GM18517 (cell line): ENCODE data around the gene MORN4.

Experiments
- ATAC-seq: cut with Tn5 transposase; IDR thresholded peaks from one replicate; pipeline ENCODE4 v1.9.1; 2021; ENCODE audit warnings: mild to moderate bottlenecking, moderate library complexity; ENCODE audit not compliant: unreplicated experiment

The MORN4 gene

GRCh38 chr10:97575127-97575668 is 58.1 kb downstream of the MORN4 start:
- no peak for ATAC-seq

DNA sequence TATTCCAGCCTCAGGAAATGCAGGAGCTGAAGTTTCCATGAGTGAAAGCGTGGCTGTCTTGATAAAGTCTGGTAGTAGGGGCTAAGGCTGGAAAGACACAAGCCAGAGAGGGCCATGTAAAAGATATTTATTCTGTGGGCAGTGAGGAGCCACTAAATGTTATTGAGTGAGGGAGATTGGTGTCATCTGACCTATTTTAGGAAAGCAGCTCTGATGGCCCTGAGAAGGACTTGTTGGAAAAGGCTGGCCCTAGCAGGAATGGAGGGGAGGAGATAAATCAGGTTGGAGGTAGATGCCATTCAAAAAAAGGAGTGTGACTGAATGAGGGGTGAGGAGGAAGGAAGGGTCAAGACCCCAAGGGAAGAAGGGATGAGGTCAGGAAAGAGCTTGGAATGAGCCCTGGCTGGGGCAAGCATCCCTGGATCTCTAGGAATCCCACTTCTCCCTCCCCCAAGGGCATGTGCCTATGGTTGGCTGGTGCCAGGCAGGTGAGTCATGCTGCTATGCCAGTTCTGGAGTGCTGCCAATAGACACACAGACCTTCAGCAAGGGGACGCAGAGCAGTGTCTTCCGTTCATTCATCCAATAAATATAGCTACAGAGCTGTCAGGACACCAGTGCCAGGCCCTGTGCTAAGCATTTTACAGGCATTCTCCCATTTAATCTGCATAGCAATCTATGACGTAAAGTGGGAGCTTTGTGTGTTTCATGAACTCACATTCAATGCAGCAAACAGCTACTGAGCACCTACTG is 58.8 kb downstream of the MORN4 start:
- ATAC-seq, result no peak

DNA sequence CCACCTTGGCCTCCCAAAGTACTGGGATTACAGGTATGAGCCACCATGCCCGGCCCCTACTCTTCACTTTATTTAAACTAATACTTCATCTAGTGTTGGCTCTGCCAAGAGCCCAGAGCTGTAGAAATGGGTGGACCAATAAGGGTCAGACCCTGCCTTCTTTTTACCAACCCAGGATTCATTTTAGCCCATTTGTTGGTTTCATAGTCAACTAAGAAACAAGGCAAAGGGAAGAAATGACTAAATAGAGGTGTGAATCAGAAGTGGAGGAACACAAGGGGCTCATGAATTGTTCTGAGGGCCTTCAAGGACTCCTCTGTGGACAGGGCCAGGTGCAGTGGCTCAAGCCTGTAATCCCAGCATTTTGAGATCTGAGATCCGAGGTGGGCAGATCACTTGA is 59.6 kb downstream of the MORN4 start:
- ATAC-seq, result no peak

DNA sequence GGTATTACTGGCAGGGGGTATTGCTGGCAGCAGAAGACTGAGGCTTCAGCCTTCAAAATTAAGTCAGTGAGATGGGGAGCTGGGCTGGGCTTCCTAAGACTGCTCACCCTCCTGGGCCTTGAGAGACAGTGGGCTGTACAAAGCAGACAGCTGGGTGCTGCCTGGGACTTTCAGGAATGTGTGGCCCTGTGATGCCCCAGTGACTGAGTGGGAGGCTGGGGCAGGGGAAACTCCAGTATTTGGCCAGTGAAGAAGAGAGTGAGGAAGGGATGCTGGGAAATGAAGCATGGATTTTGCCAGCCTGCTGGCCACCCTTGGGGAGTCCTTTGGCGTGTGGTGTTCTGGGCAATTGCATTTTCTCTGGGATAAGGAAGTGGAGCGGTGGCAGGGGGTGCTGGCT is 60.3 kb downstream of the MORN4 start:
- ATAC-seq, result no peak

GRCh38 chr10:97572214-97572989 is 60.9 kb downstream of the MORN4 start, which contains the start of gene ANKRD2:
ANKRD2 (plus strand) TSS chr10:97572779; CDS start chr10:97572789, 10 bp downstream.
- ATAC-seq, result no peak

DNA sequence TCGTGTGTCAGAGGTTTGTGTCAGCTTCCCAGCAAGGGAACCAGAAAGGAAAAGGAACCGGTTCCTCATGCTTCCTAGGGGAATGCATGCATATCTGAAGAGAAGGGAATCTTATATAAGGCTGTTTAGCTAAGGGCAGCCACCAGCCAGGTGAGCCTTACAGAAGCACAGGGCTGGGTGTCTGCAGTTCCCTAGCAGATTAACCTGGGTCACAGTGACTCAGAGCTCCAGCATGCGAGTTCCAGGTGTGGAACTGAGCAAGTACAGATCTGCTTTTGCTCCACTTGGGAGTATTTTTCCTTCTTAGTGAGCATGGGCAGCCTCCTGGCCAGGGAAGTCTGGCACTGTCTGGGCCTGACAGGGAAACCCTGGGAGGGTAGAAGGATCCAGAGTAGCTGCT is 61.7 kb downstream of the MORN4 start:
- no peak for ATAC-seq

DNA sequence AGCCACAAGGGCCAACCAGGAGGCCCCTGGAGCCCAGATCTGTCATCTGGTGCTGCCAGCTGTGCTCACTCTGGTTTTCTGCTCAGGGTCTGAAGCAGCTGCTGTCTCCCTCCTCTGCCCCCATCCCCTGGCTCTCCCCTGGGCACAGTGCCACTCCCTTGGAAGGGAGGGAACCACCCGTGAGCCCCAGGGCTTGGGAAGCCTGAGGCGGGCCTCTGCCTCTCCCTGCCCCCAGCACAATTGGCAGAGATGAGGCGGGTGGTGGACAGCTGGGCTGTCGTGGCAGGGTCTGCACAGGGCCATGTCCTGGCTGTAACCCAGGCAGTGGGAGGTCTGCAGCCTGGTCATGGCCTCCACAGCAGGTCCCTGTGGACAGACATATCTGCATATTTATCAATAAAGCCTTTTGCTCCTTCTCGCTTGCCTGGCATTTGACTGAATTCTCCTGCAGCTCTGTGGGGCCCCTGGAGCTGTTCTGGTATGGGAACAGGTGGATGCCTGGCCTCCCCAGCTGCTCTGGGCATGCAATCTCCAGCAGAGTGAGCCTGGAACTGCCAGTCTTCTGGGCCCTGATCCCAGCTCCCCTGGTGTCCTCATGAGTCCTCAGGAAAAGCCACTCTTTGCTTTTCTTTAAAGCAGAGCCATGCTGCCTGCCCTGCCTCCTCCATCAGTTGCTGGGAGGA is 62.4 kb downstream of the MORN4 start:
- ATAC-seq, result no peak

DNA sequence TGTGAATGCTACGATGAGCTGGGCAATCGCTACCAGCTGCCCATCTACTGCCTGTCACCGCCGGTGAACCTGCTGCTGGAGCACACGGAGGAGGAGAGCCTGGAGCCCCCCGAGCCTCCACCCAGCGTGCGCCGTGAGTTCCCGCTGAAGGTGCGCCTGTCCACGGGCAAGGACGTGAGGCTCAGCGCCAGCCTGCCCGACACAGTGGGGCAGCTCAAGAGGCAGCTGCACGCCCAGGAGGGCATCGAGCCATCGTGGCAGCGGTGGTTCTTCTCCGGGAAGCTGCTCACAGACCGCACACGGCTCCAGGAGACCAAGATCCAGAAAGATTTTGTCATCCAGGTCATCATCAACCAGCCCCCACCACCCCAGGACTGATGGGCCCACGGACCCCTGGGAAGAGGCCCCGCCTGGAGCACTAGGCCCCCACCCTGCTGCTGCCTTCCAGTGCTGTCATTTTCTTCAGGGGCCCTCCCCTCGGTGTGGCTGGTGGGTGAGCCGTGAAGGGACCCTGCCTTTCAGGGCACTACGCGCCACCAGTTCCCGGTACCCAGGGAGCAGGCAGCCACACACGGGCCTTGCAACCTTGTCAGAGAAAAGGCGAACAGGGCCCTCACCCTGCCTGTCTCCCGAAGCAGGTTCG is 63.0 kb downstream of the MORN4 start:
- ATAC-seq, result no peak

GRCh38 chr10:97567891-97568290 is 65.4 kb downstream of the MORN4 start:
- no peak for ATAC-seq

DNA sequence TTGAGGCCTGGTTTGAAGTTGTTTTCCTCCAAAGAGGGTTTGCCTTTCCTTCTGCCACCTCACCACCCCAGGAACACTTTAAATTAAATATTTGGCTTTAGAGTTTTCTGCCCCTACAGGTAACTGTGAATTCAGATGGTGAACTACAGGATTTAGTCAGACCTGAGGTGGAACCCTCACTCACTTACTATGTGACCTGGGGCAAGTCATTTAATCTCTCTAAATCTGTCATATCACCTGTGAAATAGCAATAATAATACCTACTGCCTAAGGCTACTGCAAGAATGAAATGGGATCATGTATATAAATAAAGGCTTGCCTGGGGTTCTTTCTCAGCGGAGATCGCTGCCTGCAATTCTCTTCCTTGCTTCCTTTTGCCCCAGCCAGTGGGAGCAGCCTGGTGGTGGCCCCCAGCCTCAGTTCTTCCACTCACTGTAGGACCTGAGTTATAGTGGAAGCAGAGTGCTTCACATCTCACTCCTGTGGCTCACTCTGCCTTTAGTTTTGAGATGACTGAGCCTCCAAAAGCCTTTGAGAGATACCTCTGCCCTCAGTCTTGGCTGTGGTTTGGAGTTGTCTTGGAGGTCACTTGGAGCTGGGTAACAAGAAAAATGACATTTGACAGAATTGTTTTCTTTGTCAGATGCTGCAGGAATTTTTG is 66.8 kb downstream of the MORN4 start:
- no peak for ATAC-seq

DNA sequence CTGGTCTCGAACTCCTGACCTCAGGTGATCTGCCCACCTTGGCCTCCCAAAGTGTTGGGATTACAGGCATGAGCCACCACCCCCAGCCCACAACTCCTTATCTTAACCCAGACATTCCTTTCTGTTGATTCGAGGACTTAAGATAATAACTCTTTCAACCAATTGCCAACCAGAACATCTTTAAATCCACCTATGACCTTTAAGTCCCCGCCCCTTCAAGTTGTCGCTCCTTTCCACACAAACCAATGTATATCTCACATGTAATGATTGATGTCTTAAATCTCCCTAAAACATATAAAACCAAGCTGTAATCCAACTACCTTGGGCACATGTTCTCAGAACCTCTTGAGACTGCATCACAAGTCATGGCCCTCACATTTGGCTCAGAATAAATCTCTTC is 68.5 kb downstream of the MORN4 start:
- ATAC-seq, result no peak
